Right forelimb (tissue), 1 donor: ENCODE data around the gene C1QTNF2.
A peak's percentile ranks its signal among the peaks of the same experiment; 100 is the strongest.

Experiments
- DNase-seq: peaks from one replicate; pipeline ENCODE4 v3.0.0-alpha.2; 2018

Gene C1QTNF2

GRCh38 chr5:160369990-160370712 is at the start of gene C1QTNF2:
TSS of gene C1QTNF2 (minus strand) at chr5:160370626. CDS start at chr5:160355011, 15,615 bp downstream.
- DNase-seq: peak; percentile 88

GRCh38 chr5:160420331-160420610 is 49.8 kb upstream of the C1QTNF2 start:
- no peak for DNase-seq

GRCh38 chr5:160419458-160420330 is 49.3 kb upstream of the C1QTNF2 start:
- DNase-seq: no peak

- DNase-seq: peak; percentile 97
Observed at GRCh38 chr5:160418561-160419457, 48.4 kb upstream of the C1QTNF2 start, which contains the start of gene SLU7. TSS of gene SLU7 (minus strand) at chr5:160419081. CDS start at chr5:160415294, 3,787 bp downstream.

- peak; percentile 94 for DNase-seq
Observed at GRCh38 chr5:160399402-160400353, 29.3 kb upstream of the C1QTNF2 start, which contains the start of gene FAM200C. TSS of gene FAM200C (minus strand) at chr5:160400054. CDS start at chr5:160395490, 4,564 bp downstream.

- DNase-seq: no peak
Observed at GRCh38 chr5:160398806-160399205, 28.4 kb upstream of the C1QTNF2 start.

GRCh38 chr5:160397492-160397891 is 27.1 kb upstream of the C1QTNF2 start:
- DNase-seq: no peak

GRCh38 chr5:160395111-160395510 is 24.7 kb upstream of the C1QTNF2 start:
- DNase-seq: no peak

- DNase-seq: no peak
Observed at GRCh38 chr5:160390787-160391696, 20.6 kb upstream of the C1QTNF2 start.

- DNase-seq: no peak
Observed at GRCh38 chr5:160387445-160387844, 17.0 kb upstream of the C1QTNF2 start.

GRCh38 chr5:160385496-160385895 is 15.1 kb upstream of the C1QTNF2 start:
- DNase-seq: no peak

- DNase-seq: no peak
Observed at GRCh38 chr5:160384681-160385080, 14.3 kb upstream of the C1QTNF2 start.

GRCh38 chr5:160382346-160382745 is 11.9 kb upstream of the C1QTNF2 start:
- no peak for DNase-seq

GRCh38 chr5:160380041-160380440 is 9.6 kb upstream of the C1QTNF2 start:
- DNase-seq: no peak

- no peak for DNase-seq
Observed at GRCh38 chr5:160379511-160379910, 9.1 kb upstream of the C1QTNF2 start.

- DNase-seq: no peak
Observed at GRCh38 chr5:160378330-160378729, 7.9 kb upstream of the C1QTNF2 start.

- DNase-seq: no peak
Observed at GRCh38 chr5:160377651-160378050, 7.2 kb upstream of the C1QTNF2 start.

- DNase-seq: no peak
Observed at GRCh38 chr5:160376416-160376815, 6.0 kb upstream of the C1QTNF2 start.

GRCh38 chr5:160375701-160376100 is 5.3 kb upstream of the C1QTNF2 start:
- no peak for DNase-seq

GRCh38 chr5:160375166-160375565 is 4.7 kb upstream of the C1QTNF2 start:
- no peak for DNase-seq

GRCh38 chr5:160371294-160371693 is 868 bp upstream of the C1QTNF2 start:
- no peak for DNase-seq
